ENCODE results near the gene MARCHF11.

Gene MARCHF11

DNA sequence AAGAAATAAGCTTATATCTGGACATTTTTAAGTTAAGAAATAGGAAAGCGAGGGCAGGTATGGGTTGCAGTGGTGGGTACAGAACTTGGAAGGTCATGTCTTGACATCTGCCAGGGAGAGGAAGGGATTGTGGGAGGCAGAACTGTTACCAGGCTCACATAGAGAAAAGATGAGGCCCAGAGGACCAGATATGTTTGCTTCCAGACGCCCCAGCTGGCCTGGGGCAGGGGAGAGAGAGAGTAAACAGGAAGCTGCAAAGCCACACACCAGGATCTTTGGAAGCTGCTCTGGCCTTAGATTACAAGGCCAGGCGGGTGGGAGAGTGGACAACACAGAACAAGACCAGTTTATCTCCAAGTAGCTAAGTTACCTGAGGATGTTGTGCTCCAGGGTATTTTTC, 71.2 kb downstream of the MARCHF11 start:
- no peak for DNase-seq (ENCODE audit: extremely low read depth, low read depth)
- TF ChIP-seq, protein P1, sequence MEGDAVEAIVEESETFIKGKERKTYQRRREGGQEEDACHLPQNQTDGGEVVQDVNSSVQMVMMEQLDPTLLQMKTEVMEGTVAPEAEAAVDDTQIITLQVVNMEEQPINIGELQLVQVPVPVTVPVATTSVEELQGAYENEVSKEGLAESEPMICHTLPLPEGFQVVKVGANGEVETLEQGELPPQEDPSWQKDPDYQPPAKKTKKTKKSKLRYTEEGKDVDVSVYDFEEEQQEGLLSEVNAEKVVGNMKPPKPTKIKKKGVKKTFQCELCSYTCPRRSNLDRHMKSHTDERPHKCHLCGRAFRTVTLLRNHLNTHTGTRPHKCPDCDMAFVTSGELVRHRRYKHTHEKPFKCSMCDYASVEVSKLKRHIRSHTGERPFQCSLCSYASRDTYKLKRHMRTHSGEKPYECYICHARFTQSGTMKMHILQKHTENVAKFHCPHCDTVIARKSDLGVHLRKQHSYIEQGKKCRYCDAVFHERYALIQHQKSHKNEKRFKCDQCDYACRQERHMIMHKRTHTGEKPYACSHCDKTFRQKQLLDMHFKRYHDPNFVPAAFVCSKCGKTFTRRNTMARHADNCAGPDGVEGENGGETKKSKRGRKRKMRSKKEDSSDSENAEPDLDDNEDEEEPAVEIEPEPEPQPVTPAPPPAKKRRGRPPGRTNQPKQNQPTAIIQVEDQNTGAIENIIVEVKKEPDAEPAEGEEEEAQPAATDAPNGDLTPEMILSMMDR (IDR thresholded peaks at IDR 0.05; ENCODE audit: low read depth, low read length): no peak

DNA sequence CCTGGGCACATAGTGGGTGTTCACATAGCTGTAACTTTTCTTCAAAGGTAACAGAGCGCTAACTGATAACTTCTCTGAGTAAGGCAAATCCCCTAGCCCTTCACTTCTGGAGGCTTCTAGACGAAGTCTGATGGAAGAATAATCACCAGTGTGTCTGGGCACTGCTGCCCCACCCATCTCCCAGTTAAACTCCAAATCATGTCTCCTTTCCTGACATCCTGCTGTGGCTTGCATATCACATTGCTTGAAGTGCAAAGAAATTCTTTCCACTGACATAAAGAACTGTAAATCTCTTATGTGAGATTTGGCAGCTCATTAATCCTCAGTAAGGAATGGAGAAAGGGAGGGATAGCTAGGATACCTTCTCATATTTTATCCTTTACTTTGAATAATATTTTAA, 74.6 kb downstream of the MARCHF11 start:
- TF ChIP-seq, protein P1 (IDR thresholded peaks at IDR 0.05; ENCODE audit: low read depth, low read length): no peak
- DNase-seq (ENCODE audit: extremely low read depth, low read depth): no peak

DNA sequence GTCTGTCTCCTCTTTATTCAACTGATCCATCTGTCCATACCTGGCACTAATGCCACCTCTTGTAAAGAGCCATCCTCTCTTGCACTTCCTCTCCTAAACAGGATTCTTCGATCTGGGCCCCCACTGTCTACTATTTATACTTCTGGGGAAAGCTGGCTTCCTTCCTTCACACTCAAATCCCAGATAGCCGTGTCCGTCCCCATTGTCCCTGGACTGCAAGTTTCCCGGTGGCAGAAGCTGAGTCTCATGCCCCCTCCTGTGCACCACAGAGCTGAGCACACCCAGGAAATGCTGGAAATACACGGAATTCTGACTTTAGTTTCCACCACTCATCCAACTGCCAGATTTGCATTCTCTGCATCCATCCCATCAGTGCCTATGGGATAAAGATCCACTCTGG, 84.0 kb downstream of the MARCHF11 start:
- DNase-seq (ENCODE audit: extremely low read depth, low read depth): no peak
- TF ChIP-seq, protein P1 (IDR thresholded peaks at IDR 0.05; ENCODE audit: low read depth, low read length): no peak

DNA sequence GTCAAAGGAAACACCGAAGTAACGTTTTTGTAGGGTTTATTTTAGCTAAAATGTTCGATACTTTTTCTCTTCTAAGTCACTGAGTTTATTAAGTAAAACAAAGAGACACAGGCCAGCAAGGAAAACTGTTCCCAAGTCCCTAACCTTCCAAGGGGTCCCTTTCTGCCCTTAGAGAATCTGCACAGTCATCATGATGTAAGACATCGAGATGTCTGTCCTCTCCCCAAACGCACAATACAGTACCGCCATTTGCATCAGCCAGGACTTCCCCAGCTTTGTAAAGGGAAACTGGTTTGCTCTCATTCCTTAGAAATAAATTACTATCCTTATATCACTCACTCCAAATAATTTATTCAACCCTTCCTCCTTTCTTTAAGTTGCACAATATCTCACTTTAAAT, 89.3 kb downstream of the MARCHF11 start:
- no peak for DNase-seq (ENCODE audit: extremely low read depth, low read depth)
- TF ChIP-seq, protein P1 (IDR thresholded peaks at IDR 0.05; ENCODE audit: low read depth, low read length): no peak

DNA sequence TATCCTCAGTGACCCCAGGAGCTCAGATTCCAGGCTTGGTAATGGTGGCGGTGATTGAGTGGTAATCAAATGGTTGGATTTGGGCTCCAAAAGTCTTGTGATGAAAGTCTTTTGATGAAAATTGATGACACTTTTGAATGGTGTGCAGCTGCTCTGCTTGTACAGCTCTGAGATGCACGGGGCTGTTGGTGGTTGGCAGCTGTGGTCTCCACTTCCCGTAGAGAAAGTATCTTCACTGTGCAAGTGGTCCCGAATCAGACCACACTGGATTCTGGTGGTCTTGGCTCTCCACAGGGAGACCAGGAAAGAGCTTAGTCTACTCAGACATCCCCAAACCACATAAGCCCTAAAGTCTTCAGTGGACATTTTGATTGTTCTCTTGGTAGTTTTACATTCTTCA, 96.6 kb downstream of the MARCHF11 start:
- TF ChIP-seq, protein P1 (IDR thresholded peaks at IDR 0.05; ENCODE audit: low read depth, low read length): no peak
- DNase-seq (ENCODE audit: extremely low read depth, low read depth): no peak

DNA sequence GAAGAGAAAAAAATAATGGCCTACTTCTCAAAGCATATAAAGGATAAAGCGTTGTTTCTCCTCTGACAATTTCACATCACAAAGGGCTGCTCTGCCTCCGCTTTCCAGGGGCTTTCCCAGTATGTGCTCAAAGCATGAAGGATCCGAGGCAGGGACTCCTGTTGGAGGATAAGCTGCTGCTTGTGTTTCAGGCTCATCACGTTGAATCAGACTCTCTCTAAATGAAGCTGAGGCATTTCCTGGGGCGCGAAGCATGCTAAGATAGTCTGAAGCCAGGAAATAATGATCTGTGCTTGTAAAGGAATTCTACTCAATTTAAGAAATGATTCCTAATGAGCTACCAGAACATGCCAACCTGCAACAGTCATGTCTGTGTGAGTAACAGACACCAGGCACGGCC, 97.5 kb downstream of the MARCHF11 start:
- DNase-seq (ENCODE audit: extremely low read depth, low read depth): no peak
- TF ChIP-seq, protein P1 (IDR thresholded peaks at IDR 0.05; ENCODE audit: low read depth, low read length): no peak

DNA sequence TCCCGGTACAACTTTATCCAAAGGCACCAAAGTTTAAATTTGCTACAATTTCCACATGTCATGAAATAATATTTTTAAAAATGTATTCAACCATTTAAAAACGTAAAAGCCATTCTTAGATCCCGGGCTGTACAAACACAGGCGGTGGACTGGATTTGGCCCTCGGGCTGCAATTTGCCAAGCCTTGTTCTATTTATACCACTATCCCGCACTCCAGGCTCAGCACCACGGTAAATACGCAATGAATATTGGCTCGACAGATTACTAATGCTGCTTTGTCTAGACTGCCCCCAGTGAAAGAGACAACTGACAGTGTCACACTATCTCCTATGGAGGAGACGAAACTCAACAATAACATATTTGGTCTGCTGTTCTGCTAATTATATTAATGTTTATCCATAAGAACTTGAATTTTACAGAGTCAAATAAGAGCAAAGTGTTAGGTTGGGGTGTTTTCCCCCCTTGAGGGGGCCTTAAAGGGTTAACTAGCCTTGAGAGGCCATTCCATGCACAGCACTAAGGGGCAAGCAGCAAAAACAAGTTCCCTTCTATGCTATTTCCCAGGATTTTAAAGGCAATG, 98.1 kb downstream of the MARCHF11 start:
- TF ChIP-seq, protein P1 (IDR thresholded peaks at IDR 0.05; ENCODE audit: low read depth, low read length): no peak
- DNase-seq (ENCODE audit: extremely low read depth, low read depth): no peak

Data from AG09319 (cell line).